GM18520 (cell line): Measurements from ENCODE around the gene TIMM21.

ENCODE experiments used
- ATAC-seq: cut with Tn5 transposase; IDR thresholded peaks from one replicate; pipeline ENCODE4 v1.9.1; 2021; ENCODE audit not compliant: unreplicated experiment

The TIMM21 gene

GRCh38 chr18:74147779-74148542, at the start of gene TIMM21, which contains the start of gene FBXO15:
TIMM21 (plus strand) TSS chr18:74148523; CDS start chr18:74148809, 286 bp downstream.
FBXO15 (minus strand) TSS chr18:74147834; CDS start chr18:74147785, 49 bp downstream.
- peak; percentile 85 for ATAC-seq

DNA sequence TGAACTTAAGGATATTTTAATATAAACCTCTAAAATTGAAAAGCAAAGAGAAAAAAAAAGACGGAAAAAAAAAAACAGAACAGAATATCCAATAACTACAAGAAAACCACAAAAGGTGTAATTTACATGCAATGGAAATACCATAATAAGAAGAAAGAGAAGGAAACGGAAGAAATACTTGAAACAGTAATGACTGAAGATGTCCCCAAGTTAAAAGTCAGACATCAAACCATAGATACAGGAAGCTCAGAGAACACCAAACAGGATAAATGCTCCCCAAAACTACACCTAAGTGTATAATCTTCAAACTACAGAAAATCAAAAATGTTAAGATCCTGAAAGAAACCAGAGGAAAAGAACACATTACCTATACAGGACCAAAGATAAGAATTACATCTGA, 39.9 kb upstream of the TIMM21 start:
- no peak for ATAC-seq

- ATAC-seq = no peak
These were observed 38.2 kb upstream of the TIMM21 start for GRCh38 chr18:74110149-74110548.

GRCh38 chr18:74110976-74111375, 37.3 kb upstream of the TIMM21 start:
- no peak for ATAC-seq

DNA sequence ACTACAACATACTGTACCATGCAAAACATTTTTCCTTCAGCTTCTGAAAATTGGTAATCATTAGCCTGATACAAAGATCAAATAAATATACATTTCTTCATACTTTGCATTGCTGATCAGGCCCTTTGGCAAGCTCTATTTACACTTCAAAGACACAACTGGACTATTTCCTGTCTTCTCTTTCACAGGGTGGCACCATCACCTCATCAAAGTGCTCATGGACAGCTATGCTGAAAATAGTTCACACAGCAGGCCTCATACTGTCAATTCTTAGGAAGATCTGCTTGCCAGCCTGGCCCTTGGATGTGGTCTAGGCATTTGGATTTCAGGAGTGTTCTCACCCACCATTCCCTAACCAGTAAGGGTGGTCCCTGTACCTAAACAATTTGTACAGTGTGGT, 34.6 kb upstream of the TIMM21 start:
- no peak for ATAC-seq

- ATAC-seq = no peak
These were observed 34.2 kb upstream of the TIMM21 start for GRCh38 chr18:74114116-74114515.

DNA sequence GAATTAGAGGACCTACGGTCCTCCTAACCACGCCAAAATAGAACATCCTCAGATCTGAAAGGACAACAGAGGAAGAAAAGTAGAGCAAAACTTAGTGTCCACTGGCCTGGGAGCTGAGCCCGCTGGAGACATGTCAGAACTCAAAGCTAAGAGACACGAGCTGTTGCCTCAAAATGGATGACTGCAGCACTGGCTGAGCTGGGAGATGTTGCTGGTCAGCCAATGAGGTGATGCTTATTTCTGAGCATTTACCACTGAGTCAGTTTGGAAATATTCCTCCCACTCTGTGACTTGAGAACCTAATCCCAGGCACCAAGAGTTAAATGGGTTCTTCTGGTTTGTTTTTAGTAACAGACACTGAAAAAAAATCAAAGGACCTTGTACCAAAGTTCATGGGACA, 33.3 kb upstream of the TIMM21 start:
- ATAC-seq = no peak

DNA sequence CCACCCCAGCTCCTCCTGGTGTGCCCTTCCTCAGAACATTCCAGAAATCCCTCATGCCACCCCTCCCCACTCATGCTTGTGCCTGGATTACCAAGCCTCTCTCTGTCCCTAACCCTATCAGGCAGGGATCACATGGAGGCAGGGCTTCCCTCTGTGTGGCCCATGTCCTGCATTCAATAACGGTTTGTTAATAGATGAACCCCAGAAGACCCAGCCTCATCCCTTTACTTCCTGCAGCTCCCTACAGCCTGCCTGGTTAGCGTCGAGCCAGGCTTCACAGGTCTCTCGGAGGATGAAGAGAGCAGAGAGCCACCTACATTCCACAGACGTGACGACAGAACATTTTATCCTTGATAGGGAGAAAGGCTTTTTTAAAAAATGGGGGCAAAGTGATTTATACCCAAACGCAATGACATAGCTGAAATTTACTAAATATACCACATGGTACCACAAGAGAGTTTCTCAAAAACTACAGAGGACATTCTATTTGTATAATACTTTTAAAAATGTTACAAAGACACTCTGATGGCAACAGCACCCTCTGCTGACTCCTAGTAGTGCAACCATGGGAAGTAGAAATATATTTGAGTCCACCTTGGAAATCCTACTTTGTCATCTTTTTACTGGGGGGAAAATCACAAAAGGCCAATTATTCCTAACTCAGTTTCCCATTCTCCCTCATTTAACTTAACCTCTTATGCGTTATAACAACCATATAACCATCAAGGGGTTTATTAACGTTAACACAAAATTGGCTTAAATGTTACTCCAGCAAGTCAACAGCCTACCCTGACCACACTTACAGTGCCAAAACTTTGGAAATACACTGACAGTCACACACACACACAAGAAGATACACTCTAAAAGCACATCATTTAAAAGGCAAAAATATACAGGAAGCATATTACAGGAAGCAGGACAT, 31.4 kb upstream of the TIMM21 start:
- no peak for ATAC-seq

- ATAC-seq = no peak
These were observed 25.1 kb upstream of the TIMM21 start for GRCh38 chr18:74123200-74123599.

GRCh38 chr18:74124642-74125041, 23.7 kb upstream of the TIMM21 start:
- no peak for ATAC-seq

- ATAC-seq = no peak
These were observed 21.4 kb upstream of the TIMM21 start for GRCh38 chr18:74126684-74127655.

DNA sequence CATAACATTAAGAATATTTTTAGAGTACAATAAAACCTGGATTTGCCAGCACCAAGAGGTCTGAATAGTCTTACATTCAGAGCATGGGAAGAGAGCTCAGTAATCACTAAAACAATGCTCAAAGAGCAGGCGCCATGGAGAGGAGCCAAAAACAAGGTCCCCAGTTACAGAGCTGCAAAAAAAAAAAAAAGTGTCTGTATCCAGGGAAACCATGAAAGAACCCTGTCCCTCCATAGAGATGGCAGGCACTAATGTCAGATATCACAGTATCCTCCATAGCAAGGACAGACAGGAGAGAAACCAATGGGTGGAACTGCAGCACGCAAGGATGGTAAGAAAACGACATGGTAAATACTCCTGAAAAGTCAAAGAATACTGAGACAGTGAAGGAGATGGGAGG, 20.2 kb upstream of the TIMM21 start:
- no peak for ATAC-seq

DNA sequence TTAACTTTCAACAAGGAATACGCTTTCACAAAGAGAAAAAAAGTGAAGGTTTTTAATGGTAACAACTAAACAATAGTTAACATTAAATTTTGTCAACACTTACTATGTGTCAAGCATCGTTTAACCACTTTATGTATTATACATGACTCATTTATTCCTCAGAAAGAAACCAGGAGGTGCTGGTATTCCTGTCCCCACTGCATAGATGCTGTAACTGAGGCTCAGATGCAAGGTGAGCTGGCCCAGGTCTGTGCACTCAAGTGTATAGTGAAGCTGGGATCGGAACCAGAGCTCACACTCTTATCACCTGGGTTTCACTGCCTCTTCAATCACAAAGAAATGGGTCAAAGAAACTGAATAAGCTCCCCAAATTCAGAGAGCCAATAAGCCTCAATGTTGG, 17.2 kb upstream of the TIMM21 start:
- no peak for ATAC-seq

DNA sequence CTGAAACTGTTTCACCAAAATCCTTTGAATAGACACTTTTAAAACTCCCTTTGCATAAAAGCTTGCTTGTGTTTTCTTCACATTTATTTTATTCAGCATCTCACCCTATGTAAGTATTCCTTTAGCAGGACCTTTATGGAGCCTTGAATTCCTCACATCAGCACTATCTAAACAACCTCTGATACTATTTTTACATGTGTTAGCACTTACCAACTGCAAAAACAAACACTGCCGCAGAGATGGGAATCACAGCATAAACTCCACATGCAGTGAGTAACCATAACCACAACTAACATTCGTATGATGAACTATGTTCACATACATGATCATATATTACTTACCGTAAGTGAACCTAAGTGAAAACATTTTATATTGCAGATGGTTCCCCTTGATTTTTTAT, 16.1 kb upstream of the TIMM21 start:
- no peak for ATAC-seq

- no peak for ATAC-seq
These were observed 10.3 kb upstream of the TIMM21 start for GRCh38 chr18:74137920-74138538.

DNA sequence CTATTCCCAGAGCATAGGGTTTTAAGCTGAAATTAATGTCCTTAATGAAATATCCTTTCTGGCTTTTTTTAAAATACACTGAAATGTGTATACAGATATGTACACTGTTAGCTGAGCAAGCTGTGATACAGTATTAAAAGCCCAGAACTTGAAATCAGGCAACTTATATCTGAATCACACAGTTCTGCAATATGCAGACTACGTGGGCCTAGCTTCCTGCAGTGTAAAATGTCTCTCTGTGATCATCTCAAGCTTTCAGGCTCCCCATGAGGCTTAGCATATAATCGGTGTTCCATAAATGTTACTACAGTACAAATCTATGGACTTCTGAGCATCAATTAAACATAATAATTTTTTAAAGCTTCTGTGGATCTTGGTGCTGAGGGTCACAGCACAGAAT, 8.9 kb upstream of the TIMM21 start:
- no peak for ATAC-seq

GRCh38 chr18:74139888-74140287, 8.4 kb upstream of the TIMM21 start:
- no peak for ATAC-seq

DNA sequence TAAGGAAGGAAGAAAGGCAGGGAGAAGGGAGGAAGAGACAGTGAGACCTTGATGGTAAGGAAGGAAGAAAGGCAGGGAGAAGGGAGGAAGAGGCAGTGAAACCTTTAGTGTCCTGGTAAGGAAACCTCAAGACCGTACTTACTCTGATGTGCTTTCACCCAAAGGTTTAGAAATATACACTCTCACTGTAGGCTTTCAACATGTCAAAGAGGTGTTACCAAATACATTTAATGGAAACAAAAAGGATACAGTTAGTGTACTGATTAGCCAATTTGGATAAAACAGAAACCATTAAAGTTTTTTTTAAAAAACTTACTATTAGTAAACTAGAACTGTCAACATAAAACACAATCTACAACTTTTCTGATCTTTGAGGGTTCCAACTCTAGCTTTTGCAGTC, 7.7 kb upstream of the TIMM21 start:
- ATAC-seq = no peak

DNA sequence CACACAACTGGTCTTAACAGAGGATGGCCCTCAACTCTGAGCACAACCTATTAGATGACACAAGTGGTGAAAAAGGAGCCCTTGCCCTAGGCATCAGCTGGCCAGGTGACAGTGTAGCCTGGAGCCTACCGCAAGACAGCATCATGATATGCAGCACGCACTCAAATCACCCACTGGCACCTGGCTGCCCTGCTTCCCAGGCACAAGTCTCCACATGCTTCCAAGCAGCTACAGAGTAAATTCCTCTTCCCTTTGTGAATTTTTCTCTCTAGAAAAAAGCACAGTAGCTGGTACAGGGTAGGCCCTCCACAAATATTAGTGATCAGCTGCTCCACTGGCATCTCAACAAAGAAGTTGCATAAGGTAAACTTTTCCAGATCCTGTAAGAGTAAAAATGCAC, 6.7 kb upstream of the TIMM21 start:
- ATAC-seq = no peak

DNA sequence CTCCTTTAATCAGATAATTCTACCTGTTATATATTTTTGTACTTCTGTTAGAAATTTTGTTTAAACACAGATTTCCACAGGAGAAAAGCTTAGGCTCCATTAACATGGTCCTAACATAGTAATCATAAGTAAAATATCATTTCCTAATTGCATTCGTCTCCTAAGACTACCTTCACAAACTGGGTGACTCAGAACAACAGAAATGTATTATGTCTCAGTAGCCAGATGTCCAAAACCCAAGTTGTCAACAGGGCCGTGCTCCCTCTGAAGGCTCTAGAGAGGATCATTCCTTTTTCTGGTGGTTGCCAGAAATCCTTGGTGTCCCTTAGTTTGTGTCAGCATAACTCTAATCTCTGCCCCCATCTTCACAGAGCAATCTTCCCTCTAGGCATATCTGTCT, 6.1 kb upstream of the TIMM21 start:
- ATAC-seq = no peak
